VCaP (cell line): Measurements from ENCODE around the gene TMEM129.
A peak's percentile ranks its signal among the peaks of the same experiment; 100 is the strongest.

Experiments
- H3K27ac ChIP-seq: fragments of 450-650 bp; 2 replicates; pipeline ENCODE4 v1.5.1; 2017
- TF ChIP-seq, protein P1 (sequence below): fragments of 450-650 bp; conservative IDR thresholded peaks from 2 replicates; pipeline ENCODE4 v1.5.1; 2017; ENCODE audit warnings: mild to moderate bottlenecking, moderate library complexity

TMEM129 gene

DNA sequence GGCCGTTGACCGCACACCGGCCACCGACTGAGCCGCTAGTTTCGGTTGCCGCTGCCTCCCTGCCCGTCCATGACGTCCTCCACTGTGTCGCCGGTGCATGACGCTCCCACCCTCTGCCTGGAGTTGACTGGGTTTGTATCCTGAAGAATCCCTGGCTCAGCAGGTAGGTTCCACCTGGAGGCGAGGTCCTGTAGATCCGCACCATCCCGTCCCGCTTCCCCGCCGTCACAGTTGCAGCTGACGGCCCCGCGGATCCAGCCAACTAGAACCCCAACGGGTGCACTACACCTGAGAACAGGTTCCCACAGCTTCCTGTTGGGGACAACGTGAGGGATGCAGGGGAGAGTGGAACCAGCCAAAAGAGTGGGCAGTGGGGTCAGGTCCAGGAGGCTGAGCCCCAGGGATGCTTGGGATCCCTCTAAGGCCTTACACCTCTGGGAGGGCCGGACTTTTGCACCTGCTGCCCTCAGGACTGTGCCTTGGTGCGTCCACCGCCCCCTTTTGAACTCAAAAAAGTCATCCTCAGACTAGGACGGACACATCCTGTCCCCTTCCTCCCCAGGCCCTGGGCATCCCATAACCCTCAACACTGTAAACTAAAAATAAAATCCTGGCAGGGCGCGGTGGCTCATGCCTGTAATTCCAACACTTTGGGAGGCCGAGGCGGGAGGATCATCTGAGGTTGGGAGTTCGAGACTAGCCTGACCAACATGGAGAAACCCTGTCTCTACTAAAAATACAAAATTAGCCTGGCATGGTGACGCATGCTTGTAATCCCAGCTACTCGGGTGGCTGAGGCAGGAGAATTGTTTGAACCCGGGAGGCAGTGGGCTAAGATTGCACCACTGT is 7.9 kb downstream of the TMEM129 start:
- TF ChIP-seq, protein P1, sequence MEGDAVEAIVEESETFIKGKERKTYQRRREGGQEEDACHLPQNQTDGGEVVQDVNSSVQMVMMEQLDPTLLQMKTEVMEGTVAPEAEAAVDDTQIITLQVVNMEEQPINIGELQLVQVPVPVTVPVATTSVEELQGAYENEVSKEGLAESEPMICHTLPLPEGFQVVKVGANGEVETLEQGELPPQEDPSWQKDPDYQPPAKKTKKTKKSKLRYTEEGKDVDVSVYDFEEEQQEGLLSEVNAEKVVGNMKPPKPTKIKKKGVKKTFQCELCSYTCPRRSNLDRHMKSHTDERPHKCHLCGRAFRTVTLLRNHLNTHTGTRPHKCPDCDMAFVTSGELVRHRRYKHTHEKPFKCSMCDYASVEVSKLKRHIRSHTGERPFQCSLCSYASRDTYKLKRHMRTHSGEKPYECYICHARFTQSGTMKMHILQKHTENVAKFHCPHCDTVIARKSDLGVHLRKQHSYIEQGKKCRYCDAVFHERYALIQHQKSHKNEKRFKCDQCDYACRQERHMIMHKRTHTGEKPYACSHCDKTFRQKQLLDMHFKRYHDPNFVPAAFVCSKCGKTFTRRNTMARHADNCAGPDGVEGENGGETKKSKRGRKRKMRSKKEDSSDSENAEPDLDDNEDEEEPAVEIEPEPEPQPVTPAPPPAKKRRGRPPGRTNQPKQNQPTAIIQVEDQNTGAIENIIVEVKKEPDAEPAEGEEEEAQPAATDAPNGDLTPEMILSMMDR, result no peak
- peak overlapping the region; percentile 100 for H3K27ac ChIP-seq

DNA sequence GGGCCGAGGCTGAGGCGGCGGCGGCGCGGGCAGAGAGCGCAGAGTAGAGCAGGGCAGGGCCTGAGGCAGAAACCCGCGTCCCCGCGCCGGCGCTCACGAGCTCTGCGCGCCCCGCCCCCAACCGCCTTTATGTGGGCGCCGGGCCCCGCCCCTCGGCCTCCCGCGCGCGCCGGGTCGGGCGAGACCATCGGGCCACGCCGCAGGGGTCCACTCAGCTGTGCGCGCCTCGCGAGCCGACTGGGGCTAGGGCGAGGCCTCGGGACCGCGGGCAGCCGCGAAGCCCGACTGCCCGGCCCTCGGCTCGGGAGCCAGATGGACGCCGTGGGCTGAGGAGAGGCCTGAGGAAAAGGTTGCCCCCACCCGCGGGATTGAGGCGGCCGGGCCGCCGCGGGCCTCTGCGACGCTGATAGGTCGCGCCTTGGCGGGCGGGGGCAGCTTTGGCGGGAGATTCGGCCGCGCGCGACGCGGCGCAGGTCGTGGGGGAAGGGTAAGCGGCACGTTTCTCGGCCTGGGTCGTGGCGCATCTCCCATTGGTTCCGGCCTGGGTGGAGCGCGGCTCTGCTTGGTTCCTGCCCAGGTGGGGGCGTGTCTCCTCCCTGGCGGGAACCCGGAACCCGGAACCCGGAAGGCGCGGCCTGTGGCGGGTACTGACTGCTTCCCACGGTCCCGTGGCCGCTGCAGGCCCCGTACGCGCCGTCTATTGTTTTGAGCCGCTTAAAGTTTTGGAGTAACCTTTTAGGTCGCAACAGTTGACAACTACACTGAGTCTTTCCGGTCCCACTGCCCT is 8.7 kb downstream of the TMEM129 start, which contains the start of gene SLBP:
Gene SLBP, minus strand, starts transcription at position 104 of the 787 bp plus-strand sequence. CDS start 131 bp downstream, outside the sequence.
- H3K27ac ChIP-seq, result peak within 1 kb of the TSS; percentile 100
- TF ChIP-seq, protein P1, result no peak

DNA sequence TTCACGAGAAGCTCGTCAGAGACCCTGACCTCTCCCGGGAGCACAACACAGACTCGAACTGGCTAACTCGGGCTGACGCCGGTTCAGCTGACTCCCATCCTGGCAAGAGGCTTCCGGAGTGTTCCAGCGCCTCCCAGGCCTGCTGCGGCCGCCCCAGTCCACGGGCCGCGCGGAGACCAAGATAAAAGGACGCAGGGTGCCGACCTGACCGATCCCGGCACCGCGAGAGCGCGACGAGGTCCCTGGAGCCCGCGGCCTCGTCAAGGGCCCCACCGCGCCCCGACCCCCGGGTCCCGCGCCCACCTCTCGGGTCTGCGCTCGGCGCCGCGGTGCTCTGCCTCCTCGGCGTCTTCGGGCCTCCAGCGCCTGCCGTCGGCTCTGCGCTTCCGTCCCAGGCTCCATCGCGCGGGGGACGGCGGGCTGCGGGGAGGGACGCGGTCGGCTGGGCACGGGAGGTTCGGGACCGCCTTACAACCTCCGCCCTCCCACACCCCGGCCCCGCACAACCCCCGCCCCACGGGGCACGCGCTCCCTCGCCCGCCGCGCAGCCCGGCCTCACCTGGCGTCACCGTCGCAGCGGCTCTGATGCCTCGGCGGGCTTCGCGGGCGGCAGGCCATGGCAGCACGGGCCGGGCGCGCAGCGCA is 9.4 kb downstream of the TMEM129 start:
- H3K27ac ChIP-seq, result peak overlapping the region; percentile 100
- TF ChIP-seq, protein P1, result no peak

- TF ChIP-seq, protein P1, result no peak
- H3K27ac ChIP-seq, result peak overlapping the region; percentile 100
These were observed 10.0 kb downstream of the TMEM129 start for GRCh38 chr4:1711055-1711570.

- H3K27ac ChIP-seq, result peak overlapping the region; percentile 100
- TF ChIP-seq, protein P1, result no peak
These were observed 12.5 kb downstream of the TMEM129 start for GRCh38 chr4:1708581-1708980.

DNA sequence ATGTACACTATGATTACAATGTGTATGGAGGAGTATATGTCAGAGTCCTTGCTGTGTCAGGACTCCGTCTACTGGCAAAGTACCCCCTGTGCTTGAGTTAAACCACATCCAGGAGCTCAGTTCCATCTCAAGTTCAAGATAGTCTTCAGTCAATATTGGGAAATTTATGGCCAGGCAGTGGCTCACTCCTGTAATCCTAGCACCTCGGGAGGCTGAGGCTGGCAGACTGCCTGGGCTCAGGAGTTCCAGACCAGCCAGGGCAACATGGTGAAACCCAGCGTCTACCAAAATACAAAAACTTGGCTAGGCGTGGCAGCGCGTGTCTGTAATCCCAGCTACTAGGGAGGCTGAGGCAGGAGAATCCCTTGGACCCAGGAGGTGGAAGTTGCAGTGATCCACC is 14.8 kb downstream of the TMEM129 start:
- TF ChIP-seq, protein P1, result no peak
- H3K27ac ChIP-seq, result no peak overlapping the region; the same call in 1 of the 2 replicates
